Adrenal gland (tissue), 12 donors: ENCODE measurements around the gene NUP58. TPM values are rescaled to one million over a fixed set of nuclear protein-coding genes. Genes with fewer than 3 reads are reported as not detected.

Experiments used
- DNase-seq, 7 donors: peaks; one replicate each; pipeline ENCODE4 v3.0.0-alpha.2; 2019 to 2020
- H3K27ac ChIP-seq, 5 donors: fragments of 200-600 bp; sonication (generic) in 4 of 5; 1 replicate in 3 of 5; 2 replicates in 2 of 5; pipeline versions ENCODE4 v1.5.1 to v1.8.0; 2016 to 2020; ENCODE audit warnings: mild to moderate bottlenecking in 1 of 5
- H3K27me3 ChIP-seq: fragments of 200-600 bp; 2 replicates; pipeline ENCODE4 v1.8.0; 2021
- H3K36me3 ChIP-seq, 2 donors: fragments of 200-600 bp; replicated peaks in 1 of 2; 1 replicate in 1 of 2; 2 replicates in 1 of 2; pipeline versions ENCODE4 v1.5.1 to v1.8.0; 2018 to 2022
- H3K4me1 ChIP-seq, 2 donors: fragments of 200-600 bp; replicated peaks in 1 of 2; 1 replicate in 1 of 2; 2 replicates in 1 of 2; pipeline versions ENCODE4 v1.5.1 to v1.8.0; 2018 to 2021
- H3K4me3 ChIP-seq, 4 donors: fragments of 200-600 bp; sonication (generic) in 3 of 4; one replicate each; pipeline ENCODE4 v1.5.1; 2016 to 2018
- H3K9me3 ChIP-seq, 3 donors: fragments of 200-600 bp; sonication (generic) in 1 of 3; replicated peaks in 1 of 3; 1 replicate in 2 of 3; 2 replicates in 1 of 3; pipeline versions ENCODE4 v1.5.1 to v1.8.0; 2016 to 2021
- POLR2A ChIP-seq, 2 donors: fragments of 450-650 bp; IDR thresholded peaks; one replicate each; pipeline ENCODE4 v1.6.1; 2017; ENCODE audit warnings: antibody characterized with exemption in 2 of 2, mild to moderate bottlenecking in 2 of 2, moderate library complexity in 1 of 2
- WGBS, 4 donors: extraction: QIAGEN DNeasy Blood & Tissue Kit in 2 of 4; methylation state at CpG; one replicate each; pipeline versions ENCODE4 v1.1.5 to v1.1.7; 2013 to 2017; 5-methylcytosine and 5-hydroxymethylcytosine counted together
- intact Hi-C, 2 donors: fragments of 100-400 bp; cut with DNase I; formaldehyde crosslinking; loops; one replicate each; pipeline versions ENCODE4 v1.14.1 to v1.15.0; 2022 to 2023
- polyA plus RNA-seq, 3 donors: library from polyadenylated mRNA; stranded (reverse); fragments of 200-250 nt in 2 of 3; fragments of 350-450 nt in 1 of 3; fragmentation: Illumina TruSeq in 1 of 3; extraction: RNeasy Lipid Tissue Mini Kit (QIAGEN cat#74804) in 1 of 3; gene quantifications; one replicate each; pipeline ENCODE4 v1.2.3, GENCODE V29; 2013 to 2014
- total RNA-seq, 9 donors: library from RNA; depleted of rRNA in 4 of 9; stranded (reverse); fragments of >200 nt in 4 of 9; fragments of 120-200 nt in 1 of 9; fragmentation: NEBNext Ultra II Directional in 1 of 9; extraction: Animal tissue kit (Norgen Biotek cat#: 25700) in 1 of 9; gene quantifications; one replicate each; pipeline versions ENCODE4 v1.1.0 to v1.2.4, GENCODE V29; 2013 to 2023
- TF ChIP-seq, protein P1 (sequence below), 6 experiments: fragments of 450-650 bp in 4 of 6; fragments of 200-600 bp in 2 of 6; sonication (generic) in 1 of 6; IDR thresholded peaks; 1 replicate in 5 of 6; 2 replicates in 1 of 6; pipeline versions ENCODE4 v1.5.1 to v1.8.0; 2016 to 2021; ENCODE audit warnings: antibody characterized with exemption in 6 of 6, mild to moderate bottlenecking in 2 of 6, moderate library complexity in 1 of 6
- donor health status: healthy with polysubstance abuse.
- donor health status: Bipolar disorder and iron deficiency.
- donor health status: DM: yes; HTN: yes; CAD: no.
- donor health status: DM: no; HTN: no; CAD: no.
- donor health status: DM: no; HTN: no; CAD: no.
- donor health status: DM: yes; HTN: yes; CAD: no.

The NUP58 gene
- total and polyA plus RNA-seq, 12 donors: 11.2 to 59.7 (median 36.3) TPM

DNA sequence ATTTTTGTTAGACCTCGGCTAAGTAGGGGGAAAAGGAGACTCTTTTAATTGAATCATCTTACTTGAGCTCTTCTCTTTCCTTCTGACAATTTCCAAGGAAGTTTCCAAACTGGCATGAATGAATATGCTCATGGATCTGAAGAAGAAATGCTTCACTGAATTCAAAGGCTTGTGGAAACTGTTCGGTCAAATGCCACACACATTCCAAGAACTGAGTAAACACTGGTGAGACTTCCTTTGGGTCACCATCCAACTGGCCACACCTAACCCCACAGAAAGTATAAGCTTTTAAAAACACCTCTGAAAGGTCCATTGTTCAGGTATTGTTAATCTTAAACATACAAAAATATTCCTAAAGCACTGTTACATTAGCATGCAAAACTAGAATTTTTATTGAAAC lies 47.7 kb upstream of the NUP58 start:
- no peak for TF ChIP-seq POLR2A (IDR thresholded peaks at IDR 0.05)
- TF ChIP-seq, protein P1, sequence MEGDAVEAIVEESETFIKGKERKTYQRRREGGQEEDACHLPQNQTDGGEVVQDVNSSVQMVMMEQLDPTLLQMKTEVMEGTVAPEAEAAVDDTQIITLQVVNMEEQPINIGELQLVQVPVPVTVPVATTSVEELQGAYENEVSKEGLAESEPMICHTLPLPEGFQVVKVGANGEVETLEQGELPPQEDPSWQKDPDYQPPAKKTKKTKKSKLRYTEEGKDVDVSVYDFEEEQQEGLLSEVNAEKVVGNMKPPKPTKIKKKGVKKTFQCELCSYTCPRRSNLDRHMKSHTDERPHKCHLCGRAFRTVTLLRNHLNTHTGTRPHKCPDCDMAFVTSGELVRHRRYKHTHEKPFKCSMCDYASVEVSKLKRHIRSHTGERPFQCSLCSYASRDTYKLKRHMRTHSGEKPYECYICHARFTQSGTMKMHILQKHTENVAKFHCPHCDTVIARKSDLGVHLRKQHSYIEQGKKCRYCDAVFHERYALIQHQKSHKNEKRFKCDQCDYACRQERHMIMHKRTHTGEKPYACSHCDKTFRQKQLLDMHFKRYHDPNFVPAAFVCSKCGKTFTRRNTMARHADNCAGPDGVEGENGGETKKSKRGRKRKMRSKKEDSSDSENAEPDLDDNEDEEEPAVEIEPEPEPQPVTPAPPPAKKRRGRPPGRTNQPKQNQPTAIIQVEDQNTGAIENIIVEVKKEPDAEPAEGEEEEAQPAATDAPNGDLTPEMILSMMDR (IDR thresholded peaks at IDR 0.05): no peak
- intact Hi-C loops: no loop called here
- no peaks in the 10 kb centered on the region for H3K27me3 ChIP-seq
- H3K36me3 ChIP-seq: peaks cover 0 to 50% of the 10 kb centered on the region in 2 donors
- no peak overlapping the region for H3K27ac ChIP-seq
- DNase-seq: no peak
- no peak overlapping the region for H3K4me3 ChIP-seq
- H3K4me1 ChIP-seq: peaks cover 0 to 3% of the 10 kb centered on the region in 2 donors
- H3K9me3 ChIP-seq: no peaks in the 10 kb centered on the region
- WGBS, 4 donors: 87 to 93% (median 90%) methylated on average over 2 of the region's 2 CpGs

DNA sequence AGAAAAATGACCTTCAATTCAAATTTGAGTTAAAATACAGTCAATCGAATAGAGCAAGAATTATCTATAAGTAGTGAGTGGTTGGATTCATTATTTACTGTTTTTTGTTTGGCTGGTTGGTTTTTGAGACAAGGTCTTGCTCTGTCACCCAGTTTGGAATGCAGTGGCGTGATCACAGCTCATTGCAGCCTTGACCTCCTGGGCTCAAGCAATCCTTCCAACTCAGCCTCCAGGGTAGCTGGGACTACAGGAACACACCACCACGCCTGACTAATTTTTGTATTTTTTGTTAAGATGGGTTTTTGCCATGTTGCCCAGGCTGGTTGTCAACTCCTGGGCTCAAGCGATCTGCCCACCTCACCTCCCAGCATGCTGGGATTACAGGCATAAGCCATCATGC lies 39.2 kb upstream of the NUP58 start:
- peak; percentile 49 to 80 (median 71) for DNase-seq
- no peak overlapping the region for H3K4me3 ChIP-seq
- H3K27ac ChIP-seq: peak overlapping the region in 3 of 5 donors; percentile 28 to 53 (median 37)
- WGBS, 4 donors: 53 to 79% (median 63%) methylated on average over 4 of the region's 4 CpGs
- peaks cover 0 to 45% of the 10 kb centered on the region in 2 donors for H3K36me3 ChIP-seq
- H3K27me3 ChIP-seq: no peaks in the 10 kb centered on the region
- H3K4me1 ChIP-seq: peaks cover 25 to 34% of the 10 kb centered on the region in 2 donors
- TF ChIP-seq, protein P1 (IDR thresholded peaks at IDR 0.05): no peak
- no peak for TF ChIP-seq POLR2A (IDR thresholded peaks at IDR 0.05)
- intact Hi-C loops: no loop called here
- no peaks in the 10 kb centered on the region for H3K9me3 ChIP-seq

DNA sequence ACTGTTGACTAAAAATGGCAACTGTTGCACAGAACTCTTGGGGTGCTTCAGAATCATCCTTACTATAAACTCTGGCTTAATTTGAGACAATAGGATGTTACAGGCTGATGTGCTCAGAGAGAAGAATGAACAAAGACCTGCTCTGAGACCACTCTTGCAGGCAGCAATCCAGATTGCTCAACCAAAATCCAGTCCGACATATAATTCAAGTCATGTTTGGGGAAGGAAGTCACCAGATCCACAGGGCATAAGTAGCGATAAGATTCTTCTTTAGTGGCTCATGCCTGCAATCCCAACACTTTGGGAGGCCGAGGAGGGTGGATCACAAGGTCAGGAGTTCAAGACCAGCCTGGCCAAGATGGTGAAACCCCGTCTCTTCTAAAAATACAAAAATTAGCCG lies 34.7 kb upstream of the NUP58 start:
- no peaks in the 10 kb centered on the region for H3K27me3 ChIP-seq
- peaks cover 34 to 45% of the 10 kb centered on the region in 2 donors for H3K4me1 ChIP-seq
- TF ChIP-seq POLR2A (IDR thresholded peaks at IDR 0.05): no peak
- TF ChIP-seq, protein P1 (IDR thresholded peaks at IDR 0.05): no peak
- H3K4me3 ChIP-seq: no peak overlapping the region
- 42 to 77% (median 69%) methylated on average over 3 to 5 of the region's 5 CpGs for WGBS, 4 donors
- H3K27ac ChIP-seq: peak overlapping the region in 3 of 5 donors; percentile 60 to 77 (median 71)
- H3K9me3 ChIP-seq: no peaks in the 10 kb centered on the region
- DNase-seq: no peak
- intact Hi-C loops: no loop called here
- peaks cover 0 to 14% of the 10 kb centered on the region in 2 donors for H3K36me3 ChIP-seq

DNA sequence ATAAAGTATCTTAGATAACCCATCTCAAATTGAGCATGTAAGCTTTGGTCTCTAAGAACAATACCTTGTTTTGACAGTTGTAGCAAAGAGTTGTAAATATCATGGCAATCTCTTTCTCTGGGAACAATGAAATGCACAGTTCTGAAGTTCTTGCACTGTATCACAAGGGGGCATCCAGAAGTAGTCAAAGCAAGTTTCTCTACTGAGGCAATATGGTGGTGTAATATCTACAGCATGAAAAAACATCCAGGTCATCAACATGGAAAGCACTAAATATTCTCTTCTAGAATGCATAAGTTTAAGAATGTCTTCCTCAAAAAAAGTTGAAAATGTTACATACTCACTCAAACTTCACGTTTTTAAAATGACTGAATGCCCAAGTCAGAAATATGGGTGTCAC lies 33.7 kb upstream of the NUP58 start:
- Histone ChIP-seq H3K27me3 (no peaks in the 10 kb centered on the region), H3K9me3 (no peaks in the 10 kb centered on the region), H3K27ac (peak overlapping the region in 3 of 5 donors; percentile 24 to 60 (median 38)), H3K4me3 (no peak overlapping the region), H3K36me3 (peaks cover 0 to 18% of the 10 kb centered on the region in 2 donors), H3K4me1 (peaks cover 28 to 36% of the 10 kb centered on the region in 2 donors)
- intact Hi-C loops: no loop called here
- WGBS, 4 donors: 74 to 84% (median 83%) methylated on average over 1 of the region's 1 CpG
- no peak for TF ChIP-seq POLR2A (IDR thresholded peaks at IDR 0.05)
- TF ChIP-seq, protein P1 (IDR thresholded peaks at IDR 0.05): peak in 5 of 6 experiments; percentile 7 to 28 (median 27)
- DNase-seq: no peak
